ENCODE measurements around the gene RAB4A. TPM values are rescaled to one million over a fixed set of nuclear protein-coding genes. Genes with fewer than 3 reads are reported as not detected.

RAB4A gene
- polyA plus RNA-seq, 3 donors = 53.5 to 60.3 (median 54.4) TPM

GRCh38 chr1:229260297-229260696, 10.6 kb upstream of the RAB4A start:
- DNase-seq (ENCODE audit: extremely low read depth in 1 of 11, low read depth in 9 of 11, low spot score in 4 of 11) = no peak

GRCh38 chr1:229262239-229262638, 8.7 kb upstream of the RAB4A start:
- no peak for DNase-seq (ENCODE audit: extremely low read depth in 1 of 11, low read depth in 9 of 11, low spot score in 4 of 11)

- DNase-seq (ENCODE audit: extremely low read depth in 1 of 11, low read depth in 9 of 11, low spot score in 4 of 11) = no peak
Measured at GRCh38 chr1:229263254-229263653, 7.7 kb upstream of the RAB4A start.

GRCh38 chr1:229264068-229264467, 6.8 kb upstream of the RAB4A start:
- no peak for DNase-seq (ENCODE audit: extremely low read depth in 1 of 11, low read depth in 9 of 11, low spot score in 4 of 11)

GRCh38 chr1:229264487-229264886, 6.4 kb upstream of the RAB4A start:
- no peak for DNase-seq (ENCODE audit: extremely low read depth in 1 of 11, low read depth in 9 of 11, low spot score in 4 of 11)

- no peak for DNase-seq (ENCODE audit: extremely low read depth in 1 of 11, low read depth in 9 of 11, low spot score in 4 of 11)
Measured at GRCh38 chr1:229266274-229266673, 4.6 kb upstream of the RAB4A start.

GRCh38 chr1:229266832-229267500, 3.9 kb upstream of the RAB4A start:
- DNase-seq (ENCODE audit: extremely low read depth in 1 of 11, low read depth in 9 of 11, low spot score in 4 of 11) = no peak

GRCh38 chr1:229268505-229268904, 2.4 kb upstream of the RAB4A start:
- no peak for DNase-seq (ENCODE audit: extremely low read depth in 1 of 11, low read depth in 9 of 11, low spot score in 4 of 11)

GRCh38 chr1:229271448-229272159, 693 bp downstream of the RAB4A start:
- peak in 5 of 11 donors; percentile 12 to 30 (median 18) for DNase-seq (ENCODE audit: extremely low read depth in 1 of 11, low read depth in 9 of 11, low spot score in 4 of 11)

GRCh38 chr1:229272164-229273158, 1.6 kb downstream of the RAB4A start:
- no peak for DNase-seq (ENCODE audit: extremely low read depth in 1 of 11, low read depth in 9 of 11, low spot score in 4 of 11)

GRCh38 chr1:229273507-229274232, 2.8 kb downstream of the RAB4A start:
- DNase-seq (ENCODE audit: extremely low read depth in 1 of 11, low read depth in 9 of 11, low spot score in 4 of 11) = no peak

- DNase-seq (ENCODE audit: extremely low read depth in 1 of 11, low read depth in 9 of 11, low spot score in 4 of 11) = no peak
Measured at GRCh38 chr1:229275005-229275404, 4.1 kb downstream of the RAB4A start.

- DNase-seq (ENCODE audit: extremely low read depth in 1 of 11, low read depth in 9 of 11, low spot score in 4 of 11) = no peak
Measured at GRCh38 chr1:229278120-229278741, 7.3 kb downstream of the RAB4A start.

GRCh38 chr1:229279242-229279641, 8.3 kb downstream of the RAB4A start:
- DNase-seq (ENCODE audit: extremely low read depth in 1 of 11, low read depth in 9 of 11, low spot score in 4 of 11) = no peak

- no peak for DNase-seq (ENCODE audit: extremely low read depth in 1 of 11, low read depth in 9 of 11, low spot score in 4 of 11)
Measured at GRCh38 chr1:229280037-229280828, 9.3 kb downstream of the RAB4A start.

GRCh38 chr1:229280921-229281320, 10.0 kb downstream of the RAB4A start:
- no peak for DNase-seq (ENCODE audit: extremely low read depth in 1 of 11, low read depth in 9 of 11, low spot score in 4 of 11)

- DNase-seq (ENCODE audit: extremely low read depth in 1 of 11, low read depth in 9 of 11, low spot score in 4 of 11) = no peak
Measured at GRCh38 chr1:229281339-229281926, 10.5 kb downstream of the RAB4A start.
